CD4-positive, alpha-beta T cell (primary cell): ENCODE results near the gene ENOX1. TPM values are rescaled to one million over a fixed set of nuclear protein-coding genes. Genes with fewer than 3 reads are reported as not detected.

ENCODE experiments used
- ATAC-seq: fragments of 200-7000 bp; cut with Tn5 transposase; one replicate; pipeline ENCODE4 v1.10.0; 2022; ENCODE audit warnings: mild to moderate bottlenecking; ENCODE audit not compliant: poor library complexity
- CTCF ChIA-PET: fragments of 350-600 bp; sonication (Branson Sonifier 250); formaldehyde crosslinking; loops from one replicate; lab custom pipeline; 2021; ENCODE audit warnings: antibody characterized with exemption, inconsistent platforms; lab: Charles Lee
- POLR2A ChIA-PET: fragments of 350-600 bp; sonication (Branson Sonifier 250); formaldehyde crosslinking; loops from one replicate; lab custom pipeline; 2021; ENCODE audit warnings: antibody characterized with exemption, inconsistent platforms; lab: Charles Lee
- DNase-seq, 14 experiments: peaks; one replicate each; pipeline ENCODE4 v3.0.0-alpha.2; 2013 to 2020; ENCODE audit warnings: mixed read lengths in 2 of 14
- H3K27ac ChIP-seq, 2 donors: one replicate each; pipeline versions ENCODE4 v1.5.1 to v1.7.0; 2013; ENCODE audit warnings: low read length in 2 of 2, low read depth in 1 of 2, mild to moderate bottlenecking in 1 of 2
- H3K27me3 ChIP-seq, 2 experiments: 1 replicate in 1 of 2; 2 replicates in 1 of 2; pipeline versions ENCODE4 v1.6.1 to v1.7.0; 2013; ENCODE audit warnings: low read length in 2 of 2, control low read depth in 1 of 2, mild to moderate bottlenecking in 1 of 2, moderate library complexity in 1 of 2; ENCODE audit not compliant: insufficient read depth in 2 of 2, control insufficient read depth in 1 of 2
- H3K36me3 ChIP-seq: one replicate; pipeline ENCODE4 v1.6.1; 2013; ENCODE audit warnings: low read length, control low read depth; ENCODE audit not compliant: insufficient read depth
- H3K4me1 ChIP-seq: one replicate; pipeline ENCODE4 v1.6.1; 2013; ENCODE audit warnings: low read length, control low read depth; ENCODE audit not compliant: insufficient read depth
- H3K4me3 ChIP-seq: one replicate; pipeline ENCODE4 v1.5.1; 2013; ENCODE audit warnings: mild to moderate bottlenecking, low read length, moderate library complexity
- H3K9me3 ChIP-seq, 2 experiments: 1 replicate in 1 of 2; 2 replicates in 1 of 2; pipeline versions ENCODE4 v1.6.1 to v1.7.0; 2013; ENCODE audit warnings: low read length in 2 of 2, mild to moderate bottlenecking in 2 of 2, control low read depth in 1 of 2, moderate library complexity in 1 of 2; ENCODE audit not compliant: control insufficient read depth in 1 of 2, insufficient read depth in 1 of 2
- H3K27ac Mint-ChIP-seq: one replicate; pipeline ENCODE4 v1.8.0; 2020; ENCODE audit warnings: mixed read lengths
- H3K27me3 Mint-ChIP-seq: one replicate; pipeline ENCODE4 v1.8.0; 2021; ENCODE audit warnings: mixed read lengths
- H3K36me3 Mint-ChIP-seq: one replicate; pipeline ENCODE4 v1.8.0; 2021; ENCODE audit warnings: low read depth, mixed read lengths
- H3K4me1 Mint-ChIP-seq: one replicate; pipeline ENCODE4 v1.8.0; 2021; ENCODE audit warnings: low read depth, mixed read lengths
- H3K4me3 Mint-ChIP-seq: one replicate; pipeline ENCODE4 v1.8.0; 2020; ENCODE audit warnings: mild to moderate bottlenecking, mixed read lengths
- H3K9me3 Mint-ChIP-seq: one replicate; pipeline ENCODE4 v1.8.0; 2020; ENCODE audit warnings: mixed read lengths
- intact Hi-C, 2 experiments: fragments of 100-400 bp; cut with DNase I in 1 of 2; cut with micrococcal nuclease in 1 of 2; formaldehyde crosslinking; loops; one replicate each; pipeline versions ENCODE4 v1.15.1 to v1.9.0; 2023 to 2025; cut with DNase I, micrococcal nuclease
- total RNA-seq, 174 experiments: library from RNA in 2 of 174; stranded (reverse) in 2 of 174; gene quantifications; one replicate each; pipeline ENCODE4 v1.2.3 and lab custom pipeline; 2021 to 2026
- TF ChIP-seq, protein P1 (sequence below): fragments of 200-600 bp; IDR thresholded peaks from one replicate; pipeline ENCODE4 v1.8.0; 2022; ENCODE audit warnings: antibody characterized with exemption, mild to moderate bottlenecking

The ENOX1 gene
- total RNA-seq, 2 experiments from 2014 or later: not detected

GRCh38 chr13:43664700-43665191 is 122.0 kb downstream of the ENOX1 start:
- TF ChIP-seq, protein P1, sequence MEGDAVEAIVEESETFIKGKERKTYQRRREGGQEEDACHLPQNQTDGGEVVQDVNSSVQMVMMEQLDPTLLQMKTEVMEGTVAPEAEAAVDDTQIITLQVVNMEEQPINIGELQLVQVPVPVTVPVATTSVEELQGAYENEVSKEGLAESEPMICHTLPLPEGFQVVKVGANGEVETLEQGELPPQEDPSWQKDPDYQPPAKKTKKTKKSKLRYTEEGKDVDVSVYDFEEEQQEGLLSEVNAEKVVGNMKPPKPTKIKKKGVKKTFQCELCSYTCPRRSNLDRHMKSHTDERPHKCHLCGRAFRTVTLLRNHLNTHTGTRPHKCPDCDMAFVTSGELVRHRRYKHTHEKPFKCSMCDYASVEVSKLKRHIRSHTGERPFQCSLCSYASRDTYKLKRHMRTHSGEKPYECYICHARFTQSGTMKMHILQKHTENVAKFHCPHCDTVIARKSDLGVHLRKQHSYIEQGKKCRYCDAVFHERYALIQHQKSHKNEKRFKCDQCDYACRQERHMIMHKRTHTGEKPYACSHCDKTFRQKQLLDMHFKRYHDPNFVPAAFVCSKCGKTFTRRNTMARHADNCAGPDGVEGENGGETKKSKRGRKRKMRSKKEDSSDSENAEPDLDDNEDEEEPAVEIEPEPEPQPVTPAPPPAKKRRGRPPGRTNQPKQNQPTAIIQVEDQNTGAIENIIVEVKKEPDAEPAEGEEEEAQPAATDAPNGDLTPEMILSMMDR: no peak
- POLR2A ChIA-PET: no interaction called here
- Histone ChIP-seq H3K27ac (no peak overlapping the region), H3K4me3 (no peak overlapping the region), H3K27me3 (no peaks in the 10 kb centered on the region), H3K36me3 (no peaks in the 10 kb centered on the region), H3K4me1 (peaks cover 2% of the 10 kb centered on the region), H3K9me3 (no peaks in the 10 kb centered on the region)
- ATAC-seq: no peak
- Mint-ChIP-seq H3K27ac (no peak overlapping the region), H3K9me3 (no peaks in the 10 kb centered on the region), H3K27me3 (peaks cover 5% of the 10 kb centered on the region), H3K4me1 (peaks cover 11% of the 10 kb centered on the region), H3K36me3 (no peaks in the 10 kb centered on the region), H3K4me3 (peak overlapping the region; percentile 21)
- peak in 1 of 14 experiments; percentile 2 for DNase-seq
- CTCF ChIA-PET: no interaction called here
- intact Hi-C loops: no loop called here

DNA sequence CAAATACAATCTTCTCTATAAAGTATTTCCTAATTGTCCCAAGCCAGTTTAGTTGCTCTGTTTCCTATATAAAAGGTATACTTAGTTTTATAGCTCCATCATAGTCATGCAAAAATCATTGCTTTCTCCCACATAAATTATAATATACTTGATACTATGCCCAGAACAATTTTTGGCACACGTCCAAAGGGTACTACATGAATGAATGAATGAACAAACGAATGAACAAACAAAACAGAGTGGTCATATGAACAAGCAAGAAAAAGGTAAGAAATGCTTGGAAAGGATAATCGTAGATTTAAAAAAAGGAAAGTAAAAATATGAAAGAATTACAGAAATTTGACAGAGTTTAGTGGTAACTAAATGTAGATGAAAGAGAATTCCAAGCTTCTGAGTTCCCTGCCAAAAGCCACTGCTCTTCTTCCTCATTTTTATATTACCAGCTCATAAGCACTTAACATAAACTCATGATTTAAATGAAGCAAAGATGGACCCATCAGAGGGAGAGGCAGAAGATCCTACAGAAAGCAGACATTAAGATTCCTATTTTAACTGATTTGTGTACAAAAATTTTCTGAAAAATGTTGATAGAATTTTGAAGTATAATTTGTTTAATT is 123.2 kb downstream of the ENOX1 start:
- no peaks in the 10 kb centered on the region for H3K27me3 ChIP-seq
- ATAC-seq: no peak
- CTCF ChIA-PET: interaction anchor here (1.5 kb wide), 1 partner anchor 26 kb away, joined by 3 read pairs; no protein-coding TSS in a partner anchor
- no peaks in the 10 kb centered on the region for H3K9me3 ChIP-seq
- no peak for DNase-seq
- intact Hi-C loops: no loop called here
- no peak overlapping the region for H3K4me3 Mint-ChIP-seq
- H3K4me1 ChIP-seq: peaks cover 2% of the 10 kb centered on the region
- no peak overlapping the region for H3K27ac ChIP-seq
- H3K4me1 Mint-ChIP-seq: peaks cover 11% of the 10 kb centered on the region
- no peak overlapping the region for H3K4me3 ChIP-seq
- TF ChIP-seq, protein P1: no peak
- H3K27ac Mint-ChIP-seq: no peak overlapping the region
- POLR2A ChIA-PET: no interaction called here
- no peaks in the 10 kb centered on the region for H3K36me3 Mint-ChIP-seq
- no peaks in the 10 kb centered on the region for H3K36me3 ChIP-seq
- peaks cover 5% of the 10 kb centered on the region for H3K27me3 Mint-ChIP-seq
- no peaks in the 10 kb centered on the region for H3K9me3 Mint-ChIP-seq

DNA sequence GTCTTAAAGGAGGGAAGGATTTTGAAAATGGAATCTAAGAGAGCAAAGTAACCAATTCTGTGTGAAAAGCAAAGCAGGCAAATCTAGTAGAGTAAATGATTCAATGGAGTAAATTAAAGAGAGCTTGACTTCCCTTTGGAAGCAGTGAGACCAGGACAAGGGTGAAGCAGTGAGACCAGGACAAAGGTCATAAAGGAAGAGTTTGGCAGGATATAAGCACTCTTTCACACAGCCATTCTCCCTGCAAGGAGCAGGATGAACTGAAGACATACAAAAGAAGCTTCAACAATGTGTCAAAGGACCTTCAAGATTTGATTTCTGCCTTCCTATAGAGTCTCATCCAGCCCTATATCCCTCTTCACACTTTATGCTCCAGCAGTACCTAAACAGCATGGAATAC is 123.8 kb downstream of the ENOX1 start:
- POLR2A ChIA-PET: no interaction called here
- Mint-ChIP-seq H3K9me3 (no peaks in the 10 kb centered on the region), H3K36me3 (no peaks in the 10 kb centered on the region), H3K27ac (no peak overlapping the region), H3K4me3 (no peak overlapping the region), H3K27me3 (peaks cover 5% of the 10 kb centered on the region), H3K4me1 (peaks cover 11% of the 10 kb centered on the region)
- DNase-seq (no peak), ATAC-seq (no peak)
- H3K4me1 ChIP-seq: peaks cover 2% of the 10 kb centered on the region
- H3K36me3 ChIP-seq: no peaks in the 10 kb centered on the region
- intact Hi-C loops: no loop called here
- TF ChIP-seq, protein P1: no peak
- no peak overlapping the region for H3K4me3 ChIP-seq
- no peaks in the 10 kb centered on the region for H3K27me3 ChIP-seq
- no peak overlapping the region for H3K27ac ChIP-seq
- CTCF ChIA-PET: interaction anchor here (1.5 kb wide), 1 partner anchor 26 kb away, joined by 3 read pairs; no protein-coding TSS in a partner anchor
- no peaks in the 10 kb centered on the region for H3K9me3 ChIP-seq
